Breast epithelium (tissue), 3 donors: ENCODE measurements around the gene PLK5.

Source experiments
- CTCF ChIP-seq, 3 donors: fragments of 450-650 bp; IDR thresholded peaks; one replicate each; pipeline ENCODE4 v1.5.1; 2016 to 2017; ENCODE audit warnings: antibody characterized with exemption in 3 of 3, mild to moderate bottlenecking in 3 of 3, moderate library complexity in 3 of 3
- POLR2A ChIP-seq: fragments of 450-650 bp; IDR thresholded peaks from one replicate; pipeline ENCODE4 v1.6.1; 2016; ENCODE audit warnings: antibody characterized with exemption, mild to moderate bottlenecking, moderate library complexity

- TF ChIP-seq CTCF (IDR thresholded peaks at IDR 0.05) (no peak), POLR2A (no peak)
These were observed 7.5 kb upstream of the PLK5 start for GRCh38 chr19:1516395-1516753.
